A549 (cell line): ENCODE results near the gene RNF8. TPM values are rescaled to one million over a fixed set of nuclear protein-coding genes. Genes with fewer than 3 reads are reported as not detected.
"Not testable (repeated sequence)": the region's sequence is repeated elsewhere in the genome, so short reads cannot be mapped to it uniquely, and the experiment has no call there.

ENCODE experiments used
- ATAC-seq, 2 experiments: fragments of 200-7000 bp in 1 of 2; fragments of >200 bp in 1 of 2; cut with Nextera tagmentation in 1 of 2; cut with Tn5 transposase in 1 of 2; 3 replicates each; pipeline versions ENCODE4 v1.8.0 to v1.9.1; 2018 to 2020; ENCODE audit warnings: mild to moderate bottlenecking in 1 of 2, moderate library complexity in 1 of 2
- CTCF ChIA-PET: fragments of 300-600 bp; sonication (Branson Sonifier 250); formaldehyde crosslinking; extraction: SDS; loops from one replicate; lab custom pipeline; 2021; ENCODE audit warnings: antibody characterized with exemption, inconsistent platforms; lab: Yijun Ruan, JAX
- POLR2A ChIA-PET: fragments of 350-600 bp; formaldehyde crosslinking; extraction: SDS; loops from one replicate; lab custom pipeline; 2021; ENCODE audit warnings: antibody characterized with exemption, inconsistent platforms; lab: Yijun Ruan, JAX
- DNase-seq, 2 experiments: peaks; one replicate each; pipeline versions ENCODE4 v3.0.0 to v3.0.0-alpha.2; 2011 to 2016; ENCODE audit warnings: low read depth in 1 of 2, low spot score in 1 of 2
- FAIRE-seq: peaks from 2 replicates; lab custom pipeline; 2011; peaks lifted over from hg19 to GRCh38; lab: Jason Lieb, UNC
- H3K27ac ChIP-seq, 2 experiments: fragments of >200 bp; sonication (Bioruptor Twin); formaldehyde crosslinking; 3 replicates each; pipeline ENCODE4 v1.5.1; 2016 to 2017
- H3K4me1 ChIP-seq: fragments of >200 bp; sonication (Bioruptor Twin); formaldehyde crosslinking; 3 replicates; pipeline ENCODE4 v1.6.1; 2016
- H3K4me2 ChIP-seq: fragments of >200 bp; sonication (Bioruptor Twin); formaldehyde crosslinking; 3 replicates; pipeline ENCODE4 v1.6.1; 2016
- H3K4me3 ChIP-seq: fragments of >200 bp; sonication (Bioruptor Twin); formaldehyde crosslinking; 3 replicates; pipeline ENCODE4 v1.5.1; 2016
- H3K9me3 ChIP-seq: fragments of >200 bp; sonication (Bioruptor Twin); formaldehyde crosslinking; 3 replicates; pipeline ENCODE4 v1.6.1; 2016
- BCL3 ChIP-seq: fragments of >200 bp; sonication (Bioruptor Twin); formaldehyde crosslinking; IDR thresholded peaks from 3 replicates; pipeline ENCODE4 v1.6.1; 2016
- BHLHE40 ChIP-seq: IDR thresholded peaks from 2 replicates; pipeline ENCODE4 v1.6.1; 2012; ENCODE audit warnings: low read depth, low read length, inconsistent platforms
- CEBPB ChIP-seq, 2 experiments: fragments of >200 bp in 1 of 2; sonication (Bioruptor Twin) in 1 of 2; formaldehyde crosslinking in 1 of 2; IDR thresholded peaks; 2 replicates each; pipeline ENCODE4 v1.6.1; 2012 to 2016
- EHMT2 ChIP-seq: fragments of 200-600 bp; sonication (generic); IDR thresholded peaks from 2 replicates; pipeline ENCODE4 v1.6.1; 2016; ENCODE audit warnings: antibody characterized with exemption, low read depth, mild to moderate bottlenecking, moderate library complexity
- ESRRA ChIP-seq: fragments of 150-350 bp; IDR thresholded peaks from 2 replicates; pipeline ENCODE4 v1.6.1; 2014; ENCODE audit warnings: mild to moderate bottlenecking, low read length, borderline replicate concordance
- FOSB ChIP-seq: fragments of 250-450 bp; sonication (Bioruptor Pico); IDR thresholded peaks from 2 replicates; pipeline ENCODE4 v1.5.0; 2020; ENCODE audit warnings: mild to moderate bottlenecking, moderate library complexity
- FOXS1 ChIP-seq: fragments of 250-450 bp; sonication (Bioruptor Pico); IDR thresholded peaks from 2 replicates; pipeline ENCODE4 v1.5.0; 2020; ENCODE audit warnings: mild to moderate bottlenecking, moderate library complexity
- HEYL ChIP-seq: fragments of 250-450 bp; sonication (Bioruptor Pico); IDR thresholded peaks from 2 replicates; pipeline ENCODE4 v1.8.0; 2021; ENCODE audit warnings: mild to moderate bottlenecking, moderate library complexity
- HOXB5 ChIP-seq: fragments of 250-450 bp; sonication (Bioruptor Pico); IDR thresholded peaks from 2 replicates; pipeline ENCODE4 v1.5.0; 2020; ENCODE audit warnings: mild to moderate bottlenecking, moderate library complexity
- JUN ChIP-seq, 2 experiments: fragments of >200 bp; sonication (Bioruptor Twin); formaldehyde crosslinking; IDR thresholded peaks; 2 replicates in 1 of 2; 3 replicates in 1 of 2; pipeline ENCODE4 v1.6.1; 2016 to 2017
- JUNB ChIP-seq: fragments of >200 bp; sonication (Bioruptor Twin); formaldehyde crosslinking; IDR thresholded peaks from 2 replicates; pipeline ENCODE4 v1.6.1; 2016
- KDM1A ChIP-seq: fragments of 200-600 bp; sonication (generic); IDR thresholded peaks from 2 replicates; pipeline ENCODE4 v1.6.1; 2016; ENCODE audit warnings: low read depth, mild to moderate bottlenecking
- MAFK ChIP-seq: fragments of 450-650 bp; IDR thresholded peaks from 2 replicates; pipeline ENCODE4 v1.6.1; 2014; ENCODE audit not compliant: partially characterized antibody
- MAX ChIP-seq: IDR thresholded peaks from 2 replicates; pipeline ENCODE4 v1.6.1; 2012
- MAZ ChIP-seq: fragments of 150-350 bp; IDR thresholded peaks from 2 replicates; pipeline ENCODE4 v1.6.1; 2014; ENCODE audit warnings: antibody characterized with exemption, low read depth, low read length, borderline replicate concordance
- NFE2L2 ChIP-seq: fragments of 150-350 bp; conservative IDR thresholded peaks from 2 replicates; pipeline ENCODE4 v1.6.1; 2014; ENCODE audit warnings: low read length
- NR3C1 ChIP-seq: fragments of >200 bp; sonication (Bioruptor Twin); formaldehyde crosslinking; IDR thresholded peaks from 3 replicates; pipeline ENCODE4 v1.6.1; 2017
- PBX3 ChIP-seq: IDR thresholded peaks from 2 replicates; pipeline ENCODE4 v1.6.1; 2012
- POLR2A ChIP-seq: IDR thresholded peaks from 2 replicates; pipeline ENCODE4 v1.6.1; 2012; ENCODE audit warnings: mild to moderate bottlenecking, low read length
- POLR2AphosphoS2 ChIP-seq: conservative IDR thresholded peaks from 2 replicates; pipeline ENCODE4 v1.6.1; 2012; ENCODE audit warnings: low read length, improper control_type of control experiment, inconsistent platforms
- RCOR1 ChIP-seq: fragments of 150-350 bp; IDR thresholded peaks from 2 replicates; pipeline ENCODE4 v1.6.1; 2014; ENCODE audit warnings: antibody characterized with exemption, low read length, low read depth
- TFCP2L1 ChIP-seq: fragments of 250-450 bp; sonication (Bioruptor Pico); IDR thresholded peaks from 2 replicates; pipeline ENCODE4 v1.5.0; 2021; ENCODE audit warnings: mild to moderate bottlenecking
- ZFP36 ChIP-seq: fragments of 450-650 bp; IDR thresholded peaks from 2 replicates; pipeline ENCODE4 v1.6.1; 2014; ENCODE audit warnings: borderline replicate concordance; ENCODE audit not compliant: partially characterized antibody
- WGBS: methylation state at CpG from one replicate; pipeline ENCODE4 v1.1.6; 2017; ENCODE audit errors: missing lambda C conversion rate; 5-methylcytosine and 5-hydroxymethylcytosine counted together
- polyA plus RNA-seq, 4 experiments: library from polyadenylated mRNA; depleted of rRNA in 3 of 4; stranded (reverse); fragments of >200 nt; fragmentation: RNase III in 1 of 4; extraction: RNeasy Plus Mini Kit Qiagen cat#74134 plus additional on column Dnase treatment in 1 of 4; gene quantifications; 2 replicates in 3 of 4; 3 replicates in 1 of 4; pipeline ENCODE4 v1.2.3, GENCODE V29; 2011 to 2017
- small RNA-seq, 6 experiments: library from RNA; depleted of rRNA; stranded (forward); fragments of <200 nt; gene quantifications; one replicate each; pipeline ENCODE3, GENCODE V24; 2012

The RNF8 gene
- polyA plus RNA-seq, 2 of the 4 experiments (the other 2 are of a cell fraction), result 21.4 to 22.0 TPM

GRCh38 chr6:37438930-37439329 lies 85.1 kb downstream of the RNF8 start:
- POLR2A ChIA-PET, result no interaction called here
- FAIRE-seq (no peak), DNase-seq (no peak), ATAC-seq (no peak)
- Histone ChIP-seq H3K27ac (no peak overlapping the region), H3K4me1 (peaks cover 6% of the 10 kb centered on the region; the same call in 1 of the 3 replicates), H3K4me3 (no peak overlapping the region), H3K9me3 (no peaks in the 10 kb centered on the region), H3K4me2 (no peak overlapping the region)
- TF ChIP-seq ESRRA, result no peak
- no peak for TF ChIP-seq KDM1A
- WGBS, result 61% methylated on average over 1 of the region's 1 CpG
- CTCF ChIA-PET, result interaction anchor here (1.0 kb wide), 1 partner anchor 113 kb away, joined by 4 read pairs; no protein-coding TSS in a partner anchor

GRCh38 chr6:37441651-37442050 lies 87.9 kb downstream of the RNF8 start:
- FAIRE-seq, result no peak
- H3K4me1 ChIP-seq, result no peaks in the 10 kb centered on the region
- DNase-seq, result no peak
- ChIA-PET POLR2A (no interaction called here), CTCF (no interaction called here)
- 85% methylated on average over 6 of the region's 6 CpGs for WGBS
- no peak overlapping the region for H3K27ac ChIP-seq
- TF ChIP-seq RCOR1, result no peak
- no peak for TF ChIP-seq PBX3
- no peak for TF ChIP-seq EHMT2
- no peak for TF ChIP-seq BCL3
- TF ChIP-seq NFE2L2, result no peak
- no peak for TF ChIP-seq MAZ
- no peak for TF ChIP-seq JUNB
- TF ChIP-seq HEYL (CRISPR knock-in tag), result no peak
- no peak for TF ChIP-seq ZFP36
- no peak for TF ChIP-seq CEBPB (IDR thresholded peaks at IDR 0.05)
- no peak for TF ChIP-seq MAFK
- TF ChIP-seq FOXS1 (CRISPR knock-in tag), result no peak
- no peak for TF ChIP-seq NR3C1
- TF ChIP-seq MAX, result no peak
- no peak for TF ChIP-seq BHLHE40
- no peaks in the 10 kb centered on the region for H3K9me3 ChIP-seq
- no peak for ATAC-seq
- no peak overlapping the region for H3K4me2 ChIP-seq
- H3K4me3 ChIP-seq, result no peak overlapping the region

- H3K9me3 ChIP-seq, result no peaks in the 10 kb centered on the region
- DNase-seq (no peak), FAIRE-seq (no peak), ATAC-seq (no peak)
- no peaks in the 10 kb centered on the region for H3K4me1 ChIP-seq
- CTCF ChIA-PET, result no interaction called here
- TF ChIP-seq POLR2AphosphoS2 (no peak), NFE2L2 (no peak), TFCP2L1 (no peak), POLR2A (no peak), FOSB (CRISPR knock-in tag) (no peak), MAZ (no peak), JUN (IDR thresholded peaks at IDR 0.05) (no peak), HOXB5 (CRISPR knock-in tag) (no peak)
- no peak overlapping the region for H3K4me2 ChIP-seq
- no peak overlapping the region for H3K27ac ChIP-seq
- whole genome bisulfite sequencing, result 82% methylated on average over 4 of the region's 4 CpGs
- POLR2A ChIA-PET, result no interaction called here
- no peak overlapping the region for H3K4me3 ChIP-seq
Observed at GRCh38 chr6:37442416-37443215, 88.8 kb downstream of the RNF8 start.

- WGBS, result 98% methylated on average over 5 of the region's 5 CpGs
- POLR2A ChIA-PET, H3K9me3 ChIP-seq, H3K4me1 ChIP-seq, DNase-seq, H3K4me3 ChIP-seq, H3K27ac ChIP-seq, ATAC-seq, H3K4me2 ChIP-seq, FAIRE-seq, CTCF ChIA-PET: not testable (repeated sequence)
Observed at GRCh38 chr6:37443216-37443542, 89.4 kb downstream of the RNF8 start.

Small RNA genes within 50 kb of the gene (small RNA-seq; reads per million reads assigned to genes)
- 0 reads per million in 6 experiments for gene RN7SL273P

Other genes starting within 250 kb of the RNF8 start
- 19.0 and 21.9 TPM in 2 replicates for gene PIM1, start 183.8 kb upstream of the RNF8 start, polyA plus RNA-seq (2011; rRNA removed)
- gene PIM1, start 183.8 kb upstream of the RNF8 start, polyA plus RNA-seq (2017; fragmentation: RNase III; extraction: RNeasy Plus Mini Kit Qiagen cat#74134 plus additional on column Dnase treatment), result 12.3 to 16.6 TPM (median 15.4 TPM) in 3 replicates
- gene TBC1D22B, start 96.2 kb upstream of the RNF8 start, polyA plus RNA-seq (2011; rRNA removed), result 5.7 and 7.3 TPM in 2 replicates
- 5.7 to 6.6 TPM (median 6.4 TPM) in 3 replicates for gene TBC1D22B, start 96.2 kb upstream of the RNF8 start, polyA plus RNA-seq (2017; fragmentation: RNase III; extraction: RNeasy Plus Mini Kit Qiagen cat#74134 plus additional on column Dnase treatment)
- gene TMEM217, start 95.8 kb upstream of the RNF8 start, polyA plus RNA-seq (2011; rRNA removed), result 1.4 and 1.6 TPM in 2 replicates
- gene TMEM217, start 95.8 kb upstream of the RNF8 start, polyA plus RNA-seq (2017; fragmentation: RNase III; extraction: RNeasy Plus Mini Kit Qiagen cat#74134 plus additional on column Dnase treatment), result 0.59 to 1.2 TPM (median 0.93 TPM) in 3 replicates
- gene CMTR1, start 79.2 kb downstream of the RNF8 start, polyA plus RNA-seq (2011; rRNA removed), result 17.0 and 18.9 TPM in 2 replicates
- 17.8 to 19.6 TPM (median 17.8 TPM) in 3 replicates for gene CMTR1, start 79.2 kb downstream of the RNF8 start, polyA plus RNA-seq (2017; fragmentation: RNase III; extraction: RNeasy Plus Mini Kit Qiagen cat#74134 plus additional on column Dnase treatment)
- gene CCDC167, start 145.9 kb downstream of the RNF8 start, polyA plus RNA-seq (2011; rRNA removed), result 35.1 and 48.2 TPM in 2 replicates
- 37.5 to 41.9 TPM (median 39.1 TPM) in 3 replicates for gene CCDC167, start 145.9 kb downstream of the RNF8 start, polyA plus RNA-seq (2017; fragmentation: RNase III; extraction: RNeasy Plus Mini Kit Qiagen cat#74134 plus additional on column Dnase treatment)